NOMO-1 treated with DMSO at 0.1 percent for 48 hours (cell line): ENCODE measurements around the gene TSHZ1.

Source experiments
- DNase-seq: peaks from one replicate; lab custom pipeline; 2025; ENCODE audit not compliant: unreplicated experiment; lab: John Stamatoyannopoulos, UW

Gene TSHZ1

GRCh38 chr18:75268364-75268646 lies 57.7 kb downstream of the TSHZ1 start:
- DNase-seq: no peak

- no peak for DNase-seq
These were observed 58.6 kb downstream of the TSHZ1 start for GRCh38 chr18:75269124-75269680.

GRCh38 chr18:75269696-75270095 lies 59.1 kb downstream of the TSHZ1 start:
- DNase-seq: no peak

GRCh38 chr18:75271952-75272351 lies 61.4 kb downstream of the TSHZ1 start:
- no peak for DNase-seq

- DNase-seq: no peak
These were observed 63.2 kb downstream of the TSHZ1 start for GRCh38 chr18:75273817-75274216.

GRCh38 chr18:75275226-75275625 lies 64.6 kb downstream of the TSHZ1 start:
- DNase-seq: no peak

GRCh38 chr18:75276818-75277609 lies 66.4 kb downstream of the TSHZ1 start:
- DNase-seq: no peak

GRCh38 chr18:75277610-75277928 lies 67.0 kb downstream of the TSHZ1 start:
- no peak for DNase-seq

- DNase-seq: no peak
These were observed 68.8 kb downstream of the TSHZ1 start for GRCh38 chr18:75279381-75279780.

GRCh38 chr18:75280427-75281280 lies 70.1 kb downstream of the TSHZ1 start:
- no peak for DNase-seq

- no peak for DNase-seq
These were observed 72.1 kb downstream of the TSHZ1 start for GRCh38 chr18:75282746-75283145.

GRCh38 chr18:75283731-75284130 lies 73.1 kb downstream of the TSHZ1 start:
- DNase-seq: no peak

- DNase-seq: no peak
These were observed 74.0 kb downstream of the TSHZ1 start for GRCh38 chr18:75284566-75284965.

- DNase-seq: no peak
These were observed 75.3 kb downstream of the TSHZ1 start for GRCh38 chr18:75285876-75286275.

GRCh38 chr18:75287006-75287405 lies 76.4 kb downstream of the TSHZ1 start:
- no peak for DNase-seq

GRCh38 chr18:75287700-75288099 lies 77.1 kb downstream of the TSHZ1 start:
- DNase-seq: no peak

- no peak for DNase-seq
These were observed 79.2 kb downstream of the TSHZ1 start for GRCh38 chr18:75289761-75290160.

- no peak for DNase-seq
These were observed 80.3 kb downstream of the TSHZ1 start for GRCh38 chr18:75290737-75291358.

- DNase-seq: no peak
These were observed 80.9 kb downstream of the TSHZ1 start for GRCh38 chr18:75291460-75291859.

- no peak for DNase-seq
These were observed 83.0 kb downstream of the TSHZ1 start for GRCh38 chr18:75293591-75293990.

- DNase-seq: no peak
These were observed 87.1 kb downstream of the TSHZ1 start for GRCh38 chr18:75297731-75298130.
